WTC11 (cell line): ENCODE measurements around the gene KIAA1328. TPM values are rescaled to one million over a fixed set of nuclear protein-coding genes. Genes with fewer than 3 reads are reported as not detected.

Experiments used
- ATAC-seq: fragments of 200-7000 bp; cut with Tn5 transposase; 2 replicates; pipeline ENCODE4 v1.10.0; 2021; ENCODE audit warnings: mild to moderate bottlenecking, moderate library complexity
- CTCF ChIA-PET: fragments of 300-600 bp; sonication (Branson Sonifier 250); formaldehyde crosslinking; loops from one replicate; lab custom pipeline; 2021; ENCODE audit warnings: antibody characterized with exemption; lab: Charles Lee
- POLR2A ChIA-PET: fragments of 350-600 bp; sonication (Branson Sonifier 250); formaldehyde crosslinking; loops from one replicate; lab custom pipeline; 2021; ENCODE audit warnings: antibody characterized with exemption; lab: Charles Lee
- DNase-seq: peaks from one replicate; pipeline ENCODE4 v3.0.0; 2021; ENCODE audit warnings: low spot score
- H3K27ac Mint-ChIP-seq: 2 replicates; pipeline ENCODE4 v1.8.0; 2021; ENCODE audit warnings: mixed read lengths
- H3K27me3 Mint-ChIP-seq: 2 replicates; pipeline ENCODE4 v1.8.0; 2021; ENCODE audit warnings: low read depth, mild to moderate bottlenecking, moderate library complexity, mixed read lengths
- H3K36me3 Mint-ChIP-seq: 2 replicates; pipeline ENCODE4 v1.8.0; 2021; ENCODE audit warnings: mixed read lengths
- H3K4me1 Mint-ChIP-seq: 2 replicates; pipeline ENCODE4 v1.8.0; 2022; ENCODE audit warnings: mixed read lengths
- H3K4me3 Mint-ChIP-seq: 2 replicates; pipeline ENCODE4 v1.8.0; 2021; ENCODE audit warnings: mild to moderate bottlenecking, moderate library complexity, mixed read lengths
- H3K9me3 Mint-ChIP-seq: 2 replicates; pipeline ENCODE4 v1.8.0; 2021; ENCODE audit warnings: mixed read lengths
- ATF1 ChIP-seq: sonication (generic); formaldehyde crosslinking; IDR thresholded peaks from 2 replicates; pipeline ENCODE4 v1.8.1; 2023; ENCODE audit warnings: mild to moderate bottlenecking, moderate library complexity, missing genetic modification reagents
- ATF6 ChIP-seq: sonication (generic); formaldehyde crosslinking; IDR thresholded peaks from 2 replicates; pipeline ENCODE4 v1.8.1; 2023; ENCODE audit warnings: mild to moderate bottlenecking, missing genetic modification reagents
- CDX4 ChIP-seq: fragments of 250-450 bp; sonication (Bioruptor Pico); IDR thresholded peaks from 2 replicates; pipeline ENCODE4 v1.9.0; 2021; ENCODE audit warnings: moderate library complexity, mild to moderate bottlenecking, inconsistent platforms, borderline replicate concordance
- CREB1 ChIP-seq: sonication (generic); formaldehyde crosslinking; IDR thresholded peaks from 2 replicates; pipeline ENCODE4 v1.8.0; 2023; ENCODE audit warnings: mild to moderate bottlenecking, missing genetic modification reagents
- CREM ChIP-seq: sonication (generic); formaldehyde crosslinking; IDR thresholded peaks from 2 replicates; pipeline ENCODE4 v1.8.1; 2022; ENCODE audit warnings: mild to moderate bottlenecking, missing genetic modification reagents, moderate library complexity
- ELF4 ChIP-seq: sonication (generic); formaldehyde crosslinking; IDR thresholded peaks from 2 replicates; pipeline ENCODE4 v1.8.1; 2022; ENCODE audit warnings: low read depth, mild to moderate bottlenecking, moderate library complexity, missing genetic modification reagents
- GABPB1 ChIP-seq: sonication (generic); formaldehyde crosslinking; IDR thresholded peaks from 2 replicates; pipeline ENCODE4 v1.8.1; 2023; ENCODE audit warnings: mild to moderate bottlenecking, missing genetic modification reagents
- GRHL2 ChIP-seq: fragments of 250-450 bp; sonication (Bioruptor Pico); IDR thresholded peaks from 2 replicates; pipeline ENCODE4 v1.8.0; 2022; ENCODE audit warnings: mild to moderate bottlenecking, moderate library complexity; ENCODE audit not compliant: insufficient replicate concordance, severe bottlenecking
- MXD4 ChIP-seq: fragments of 250-450 bp; sonication (Bioruptor Pico); IDR thresholded peaks from 2 replicates; pipeline ENCODE4 v1.8.0; 2021; ENCODE audit warnings: mild to moderate bottlenecking, moderate library complexity, borderline replicate concordance
- TEAD1 ChIP-seq: sonication (generic); formaldehyde crosslinking; IDR thresholded peaks from 2 replicates; pipeline ENCODE4 v1.8.0; 2022; ENCODE audit warnings: mild to moderate bottlenecking, missing genetic modification reagents
- TEAD4 ChIP-seq: sonication (generic); formaldehyde crosslinking; IDR thresholded peaks from 2 replicates; pipeline ENCODE4 v1.8.0; 2022; ENCODE audit warnings: mild to moderate bottlenecking, missing genetic modification reagents
- ZNF263 ChIP-seq: sonication (generic); formaldehyde crosslinking; IDR thresholded peaks from 2 replicates; pipeline ENCODE4 v1.8.1; 2022; ENCODE audit warnings: low read depth, mild to moderate bottlenecking, moderate library complexity, missing genetic modification reagents
- ZNF425 ChIP-seq: fragments of 250-450 bp; sonication (Bioruptor Pico); conservative IDR thresholded peaks from 2 replicates; pipeline ENCODE4 v1.9.0; 2021; ENCODE audit warnings: mild to moderate bottlenecking
- total RNA-seq: library from RNA; stranded (reverse); gene quantifications from 3 replicates; pipeline ENCODE4 v1.2.3, GENCODE V29; 2021
- TF ChIP-seq, protein P1 (sequence below): fragments of 250-450 bp; sonication (Bioruptor Pico); IDR thresholded peaks from 2 replicates; pipeline ENCODE4 v1.9.0; 2021; ENCODE audit warnings: mild to moderate bottlenecking
- TF ChIP-seq, protein P2 (sequence below): sonication (generic); formaldehyde crosslinking; IDR thresholded peaks from 2 replicates; pipeline ENCODE4 v1.8.0; 2022; ENCODE audit warnings: mild to moderate bottlenecking, missing genetic modification reagents
- TF ChIP-seq, protein P3 (sequence below): fragments of 250-450 bp; sonication (Bioruptor Pico); IDR thresholded peaks from 2 replicates; pipeline ENCODE4 v1.9.0; 2021; ENCODE audit warnings: mild to moderate bottlenecking

The KIAA1328 gene
- total RNA-seq, 1 experiment from 2014 or later: 4.8 TPM

- no peak overlapping the region for H3K27ac Mint-ChIP-seq
- no peak for ATAC-seq
Observed at GRCh38 chr18:37065254-37065653, 236.3 kb downstream of the KIAA1328 start.

More at GRCh38 chr18:37065254-37065653, 236.3 kb downstream of the KIAA1328 start:
- H3K4me1 Mint-ChIP-seq: peaks cover 6% of the 10 kb centered on the region
- no peaks in the 10 kb centered on the region for H3K9me3 Mint-ChIP-seq
- CTCF ChIA-PET: no interaction called here
- H3K4me3 Mint-ChIP-seq: no peak overlapping the region
- no peaks in the 10 kb centered on the region for H3K36me3 Mint-ChIP-seq
- POLR2A ChIA-PET: no interaction called here
- no peak for DNase-seq
- no peak for TF ChIP-seq MXD4 (CRISPR knock-in tag)
- TF ChIP-seq GABPB1 (CRISPR knock-in tag): no peak
- TF ChIP-seq TEAD4 (CRISPR knock-in tag): no peak
- TF ChIP-seq, protein P1, sequence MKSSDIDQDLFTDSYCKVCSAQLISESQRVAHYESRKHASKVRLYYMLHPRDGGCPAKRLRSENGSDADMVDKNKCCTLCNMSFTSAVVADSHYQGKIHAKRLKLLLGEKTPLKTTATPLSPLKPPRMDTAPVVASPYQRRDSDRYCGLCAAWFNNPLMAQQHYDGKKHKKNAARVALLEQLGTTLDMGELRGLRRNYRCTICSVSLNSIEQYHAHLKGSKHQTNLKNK (CRISPR knock-in tag): no peak
- TF ChIP-seq ATF6 (CRISPR knock-in tag): no peak
- no peak for TF ChIP-seq CREM
- TF ChIP-seq ATF1: no peak
- no peak for TF ChIP-seq ZNF263 (CRISPR knock-in tag)
- no peak for TF ChIP-seq CREB1 (CRISPR knock-in tag)
- no peak for TF ChIP-seq ELF4 (CRISPR knock-in tag)
- no peak for TF ChIP-seq ZNF425 (CRISPR knock-in tag)
- no peak for TF ChIP-seq TEAD1
- TF ChIP-seq, protein P2, sequence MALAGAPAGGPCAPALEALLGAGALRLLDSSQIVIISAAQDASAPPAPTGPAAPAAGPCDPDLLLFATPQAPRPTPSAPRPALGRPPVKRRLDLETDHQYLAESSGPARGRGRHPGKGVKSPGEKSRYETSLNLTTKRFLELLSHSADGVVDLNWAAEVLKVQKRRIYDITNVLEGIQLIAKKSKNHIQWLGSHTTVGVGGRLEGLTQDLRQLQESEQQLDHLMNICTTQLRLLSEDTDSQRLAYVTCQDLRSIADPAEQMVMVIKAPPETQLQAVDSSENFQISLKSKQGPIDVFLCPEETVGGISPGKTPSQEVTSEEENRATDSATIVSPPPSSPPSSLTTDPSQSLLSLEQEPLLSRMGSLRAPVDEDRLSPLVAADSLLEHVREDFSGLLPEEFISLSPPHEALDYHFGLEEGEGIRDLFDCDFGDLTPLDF: no peak
- TF ChIP-seq, protein P3, sequence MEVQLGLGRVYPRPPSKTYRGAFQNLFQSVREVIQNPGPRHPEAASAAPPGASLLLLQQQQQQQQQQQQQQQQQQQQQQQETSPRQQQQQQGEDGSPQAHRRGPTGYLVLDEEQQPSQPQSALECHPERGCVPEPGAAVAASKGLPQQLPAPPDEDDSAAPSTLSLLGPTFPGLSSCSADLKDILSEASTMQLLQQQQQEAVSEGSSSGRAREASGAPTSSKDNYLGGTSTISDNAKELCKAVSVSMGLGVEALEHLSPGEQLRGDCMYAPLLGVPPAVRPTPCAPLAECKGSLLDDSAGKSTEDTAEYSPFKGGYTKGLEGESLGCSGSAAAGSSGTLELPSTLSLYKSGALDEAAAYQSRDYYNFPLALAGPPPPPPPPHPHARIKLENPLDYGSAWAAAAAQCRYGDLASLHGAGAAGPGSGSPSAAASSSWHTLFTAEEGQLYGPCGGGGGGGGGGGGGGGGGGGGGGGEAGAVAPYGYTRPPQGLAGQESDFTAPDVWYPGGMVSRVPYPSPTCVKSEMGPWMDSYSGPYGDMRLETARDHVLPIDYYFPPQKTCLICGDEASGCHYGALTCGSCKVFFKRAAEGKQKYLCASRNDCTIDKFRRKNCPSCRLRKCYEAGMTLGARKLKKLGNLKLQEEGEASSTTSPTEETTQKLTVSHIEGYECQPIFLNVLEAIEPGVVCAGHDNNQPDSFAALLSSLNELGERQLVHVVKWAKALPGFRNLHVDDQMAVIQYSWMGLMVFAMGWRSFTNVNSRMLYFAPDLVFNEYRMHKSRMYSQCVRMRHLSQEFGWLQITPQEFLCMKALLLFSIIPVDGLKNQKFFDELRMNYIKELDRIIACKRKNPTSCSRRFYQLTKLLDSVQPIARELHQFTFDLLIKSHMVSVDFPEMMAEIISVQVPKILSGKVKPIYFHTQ (CRISPR knock-in tag): no peak
- no peak for TF ChIP-seq CDX4 (CRISPR knock-in tag)
- no peak for TF ChIP-seq GRHL2 (CRISPR knock-in tag)
- H3K27me3 Mint-ChIP-seq: no peaks in the 10 kb centered on the region; the same call in 1 of the 2 replicates
